Cardiac muscle cell (in vitro differentiated cells and primary cell): ENCODE results near the gene ANAPC13. TPM values are rescaled to one million over a fixed set of nuclear protein-coding genes. Genes with fewer than 3 reads are reported as not detected.

Experiments
- DNase-seq, 2 donors: peaks; one replicate each; pipeline versions ENCODE4 v3.0.0 to v3.0.0-alpha.2; 2010 to 2017; ENCODE audit warnings: low read depth in 1 of 2, low spot score in 1 of 2
- H3K27ac ChIP-seq: fragments of 200-600 bp; sonication (generic); 2 replicates; pipeline ENCODE4 v1.5.1; 2016
- H3K27me3 ChIP-seq: fragments of 200-600 bp; sonication (generic); 2 replicates; pipeline ENCODE4 v1.6.0; 2016; ENCODE audit warnings: control low read depth
- H3K36me3 ChIP-seq: fragments of 200-600 bp; sonication (generic); 2 replicates; pipeline ENCODE4 v1.5.1; 2016; ENCODE audit warnings: control low read depth
- H3K4me1 ChIP-seq: fragments of 200-600 bp; sonication (generic); 2 replicates; pipeline ENCODE4 v1.8.1; 2017; ENCODE audit warnings: low read depth, mild to moderate bottlenecking, mixed run types
- H3K4me3 ChIP-seq: fragments of 200-600 bp; sonication (generic); 2 replicates; pipeline ENCODE4 v1.5.1; 2016; ENCODE audit warnings: mild to moderate bottlenecking
- H3K9me3 ChIP-seq: fragments of 200-600 bp; sonication (generic); 2 replicates; pipeline ENCODE4 v1.5.1; 2017; ENCODE audit warnings: low read depth, mild to moderate bottlenecking, control low read depth
- CTCF ChIP-seq: IDR thresholded peaks from 2 replicates; pipeline ENCODE4 v1.5.1; 2012; ENCODE audit warnings: low read depth, mild to moderate bottlenecking, low read length
- polyA plus RNA-seq: library from polyadenylated mRNA; unstranded; fragments of >200 nt; fragmentation: Nextera tagmentation; extraction: Ambion mirVana; gene quantifications from 2 replicates; pipeline ENCODE4 v1.2.1, GENCODE V29; 2016
- total RNA-seq: library from RNA; depleted of rRNA; stranded (reverse); fragments of >200 nt; gene quantifications from 2 replicates; pipeline ENCODE4 v1.2.3, GENCODE V29; 2016

The ANAPC13 gene
- total and polyA plus RNA-seq, 2 experiments from 2014 or later, result 44.9 to 157 TPM

GRCh38 chr3:134505485-134505884 lies 19.7 kb upstream of the ANAPC13 start:
- H3K4me1 ChIP-seq, result no peaks in the 10 kb centered on the region
- DNase-seq, result no peak
- H3K27ac ChIP-seq, result no peak overlapping the region
- no peak for TF ChIP-seq CTCF
- H3K27me3 ChIP-seq, result no peaks in the 10 kb centered on the region
- no peak overlapping the region for H3K4me3 ChIP-seq
- H3K9me3 ChIP-seq, result no peaks in the 10 kb centered on the region
- no peaks in the 10 kb centered on the region for H3K36me3 ChIP-seq

DNA sequence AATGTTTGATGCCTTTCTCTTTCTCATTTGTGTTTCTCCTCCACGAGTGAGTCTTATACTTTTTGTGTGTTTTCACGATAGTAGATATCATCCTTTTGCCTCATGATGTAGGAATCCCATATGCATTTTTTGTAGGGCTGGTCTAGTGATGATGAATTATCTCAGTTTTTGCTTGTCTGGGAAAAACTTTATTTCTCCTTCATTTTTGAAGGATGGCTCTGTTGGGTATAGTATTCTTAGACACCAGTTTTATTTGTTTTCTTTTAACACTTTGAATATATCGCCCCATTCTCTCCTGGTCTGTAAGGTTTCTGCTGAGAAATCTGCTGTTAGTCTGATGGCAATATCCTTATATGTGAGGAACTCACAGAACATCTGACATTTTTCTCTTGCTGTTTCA lies 18.3 kb upstream of the ANAPC13 start:
- Histone ChIP-seq H3K27ac (no peak overlapping the region), H3K9me3 (no peaks in the 10 kb centered on the region), H3K4me1 (no peaks in the 10 kb centered on the region), H3K27me3 (no peaks in the 10 kb centered on the region), H3K36me3 (no peaks in the 10 kb centered on the region), H3K4me3 (no peak overlapping the region)
- no peak for DNase-seq
- no peak for TF ChIP-seq CTCF

- Histone ChIP-seq H3K4me3 (no peak overlapping the region), H3K36me3 (no peaks in the 10 kb centered on the region), H3K9me3 (no peaks in the 10 kb centered on the region), H3K27ac (no peak overlapping the region), H3K4me1 (no peaks in the 10 kb centered on the region), H3K27me3 (no peaks in the 10 kb centered on the region)
- DNase-seq, result no peak
- TF ChIP-seq CTCF, result no peak
These were observed 17.5 kb upstream of the ANAPC13 start for GRCh38 chr3:134503266-134503665.

DNA sequence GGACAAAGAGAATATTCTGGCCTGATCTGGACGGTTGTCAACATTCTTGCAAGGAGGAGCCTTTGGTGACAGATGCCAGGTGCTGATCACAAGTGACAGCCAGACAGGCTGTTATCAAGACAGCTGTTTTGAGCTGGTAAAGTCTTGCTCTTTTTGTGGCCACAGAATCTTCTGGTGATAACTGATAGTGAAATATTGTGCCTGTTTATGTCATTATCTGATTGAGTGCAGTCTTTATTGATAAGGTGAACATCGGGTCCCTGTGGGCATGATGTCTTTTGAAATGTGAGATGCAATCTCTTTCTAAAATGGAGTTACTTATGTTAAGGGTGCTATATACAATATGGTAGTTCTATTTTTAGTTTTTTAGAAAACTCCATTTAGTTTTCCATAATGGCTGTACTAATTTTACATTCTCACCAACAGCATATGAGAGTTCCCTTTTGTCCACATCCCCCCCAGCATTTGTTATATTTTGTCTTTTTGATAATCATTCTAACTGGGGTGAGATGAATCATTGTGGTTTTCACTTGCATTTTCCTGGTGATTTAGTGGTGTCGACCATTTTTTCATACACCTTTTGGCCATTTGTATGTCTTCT lies 10.8 kb upstream of the ANAPC13 start:
- H3K4me1 ChIP-seq, result peaks cover 5% of the 10 kb centered on the region
- no peaks in the 10 kb centered on the region for H3K27me3 ChIP-seq
- DNase-seq, result peak in 1 of 2 donors; percentile 7
- no peaks in the 10 kb centered on the region for H3K36me3 ChIP-seq
- H3K9me3 ChIP-seq, result no peaks in the 10 kb centered on the region
- no peak overlapping the region for H3K4me3 ChIP-seq
- TF ChIP-seq CTCF, result no peak
- H3K27ac ChIP-seq, result peak overlapping the region; percentile 73

DNA sequence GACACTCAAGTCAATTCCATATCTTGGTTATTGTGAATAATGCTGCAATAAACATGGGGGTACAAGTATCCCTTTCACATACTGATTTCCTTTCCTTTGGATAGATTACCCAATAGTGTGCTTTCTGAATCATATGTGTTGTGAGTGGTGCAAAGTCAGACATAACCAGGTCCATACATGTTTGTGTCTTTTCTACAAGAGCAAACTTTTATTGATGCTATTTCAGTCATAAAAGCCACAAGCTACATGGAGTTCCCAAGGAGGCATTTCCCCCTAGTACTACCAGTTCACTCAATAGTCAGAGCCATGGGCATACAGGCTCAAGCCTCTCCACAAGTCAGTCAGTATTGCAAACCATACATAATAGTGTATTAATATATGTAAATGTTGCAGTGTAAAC lies 10.2 kb upstream of the ANAPC13 start:
- DNase-seq, result no peak
- peak overlapping the region; percentile 73 for H3K27ac ChIP-seq
- H3K36me3 ChIP-seq, result no peaks in the 10 kb centered on the region
- TF ChIP-seq CTCF, result no peak
- H3K4me3 ChIP-seq, result no peak overlapping the region
- peaks cover 5% of the 10 kb centered on the region for H3K4me1 ChIP-seq
- no peaks in the 10 kb centered on the region for H3K27me3 ChIP-seq
- H3K9me3 ChIP-seq, result no peaks in the 10 kb centered on the region

- TF ChIP-seq CTCF, result no peak
- Histone ChIP-seq H3K4me1 (peaks cover 5% of the 10 kb centered on the region), H3K9me3 (no peaks in the 10 kb centered on the region), H3K27me3 (no peaks in the 10 kb centered on the region), H3K36me3 (no peaks in the 10 kb centered on the region), H3K27ac (no peak overlapping the region), H3K4me3 (no peak overlapping the region)
- DNase-seq, result no peak
These were observed 8.7 kb upstream of the ANAPC13 start for GRCh38 chr3:134494495-134494894.
